Activated naive CD4-positive, alpha-beta T cell treated with anti-CD3 and anti-CD28 coated beads, Interleukin-2, amount 50 U/mL, for 24 hours (primary cell): ENCODE measurements around the gene TM7SF3.
"Not testable (repeated sequence)": the region's sequence is repeated elsewhere in the genome, so short reads cannot be mapped to it uniquely, and the experiment has no call there.

Experiments used
- H3K27ac Mint-ChIP-seq: one replicate; pipeline ENCODE4 v1.8.0; 2021; ENCODE audit warnings: mild to moderate bottlenecking, mixed read lengths
- H3K27me3 Mint-ChIP-seq: one replicate; pipeline ENCODE4 v1.8.0; 2021; ENCODE audit warnings: mixed read lengths
- H3K36me3 Mint-ChIP-seq: one replicate; pipeline ENCODE4 v1.8.0; 2021; ENCODE audit warnings: mixed read lengths
- H3K4me1 Mint-ChIP-seq: one replicate; pipeline ENCODE4 v1.8.0; 2021; ENCODE audit warnings: mixed read lengths
- H3K4me3 Mint-ChIP-seq: one replicate; pipeline ENCODE4 v1.8.0; 2021; ENCODE audit warnings: mild to moderate bottlenecking, mixed read lengths
- H3K9me3 Mint-ChIP-seq: one replicate; pipeline ENCODE4 v1.8.0; 2021; ENCODE audit warnings: mixed read lengths

The TM7SF3 gene

DNA sequence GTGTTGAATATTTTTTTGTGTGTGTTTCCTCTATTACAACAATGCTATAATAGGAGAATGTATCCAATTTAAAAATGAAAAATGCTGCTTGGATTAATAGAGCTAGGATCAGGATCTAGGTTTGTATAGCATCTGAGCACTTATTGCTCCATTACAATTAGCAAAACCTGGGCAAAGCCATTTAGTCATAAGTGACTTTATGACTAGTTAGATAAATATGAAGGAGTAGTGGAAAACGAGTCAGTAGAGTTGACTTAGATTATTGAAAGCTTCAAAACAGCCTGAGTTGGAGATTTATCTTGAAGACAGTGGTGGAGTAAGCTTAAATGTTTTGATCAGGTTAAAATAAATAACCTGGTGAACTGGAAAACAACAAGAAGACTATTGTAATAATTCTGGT, 10.9 kb upstream of the TM7SF3 start:
- peak overlapping the region; percentile 23 for H3K4me3 Mint-ChIP-seq
- peaks cover 18% of the 10 kb centered on the region for H3K36me3 Mint-ChIP-seq
- H3K27ac Mint-ChIP-seq = peak overlapping the region; percentile 52
- H3K27me3 Mint-ChIP-seq = no peaks in the 10 kb centered on the region
- H3K4me1 Mint-ChIP-seq = peaks cover 37% of the 10 kb centered on the region
- no peaks in the 10 kb centered on the region for H3K9me3 Mint-ChIP-seq

DNA sequence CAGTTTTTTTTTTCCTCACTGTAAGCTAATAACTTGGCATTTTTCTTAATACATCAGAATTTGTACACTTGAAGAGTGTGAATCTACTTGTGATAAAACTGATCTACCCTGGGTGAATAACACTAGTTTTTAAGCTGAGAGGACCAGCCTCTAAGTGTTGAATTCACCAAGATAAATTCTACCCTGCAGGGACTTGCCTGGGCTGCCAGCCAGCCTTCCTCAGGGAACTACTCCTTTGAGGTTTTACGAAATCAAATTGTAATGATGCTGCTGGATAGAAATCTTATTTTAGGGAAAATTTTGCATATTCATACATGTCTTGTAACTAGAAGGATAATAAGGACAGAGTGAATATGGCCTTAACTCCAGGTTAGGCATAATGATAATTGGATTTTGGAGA, 10.1 kb upstream of the TM7SF3 start:
- Mint-ChIP-seq H3K9me3 (no peaks in the 10 kb centered on the region), H3K27ac (no peak overlapping the region), H3K4me3 (peak overlapping the region; percentile 97), H3K27me3 (no peaks in the 10 kb centered on the region), H3K36me3 (peaks cover 13% of the 10 kb centered on the region), H3K4me1 (peaks cover 37% of the 10 kb centered on the region)

DNA sequence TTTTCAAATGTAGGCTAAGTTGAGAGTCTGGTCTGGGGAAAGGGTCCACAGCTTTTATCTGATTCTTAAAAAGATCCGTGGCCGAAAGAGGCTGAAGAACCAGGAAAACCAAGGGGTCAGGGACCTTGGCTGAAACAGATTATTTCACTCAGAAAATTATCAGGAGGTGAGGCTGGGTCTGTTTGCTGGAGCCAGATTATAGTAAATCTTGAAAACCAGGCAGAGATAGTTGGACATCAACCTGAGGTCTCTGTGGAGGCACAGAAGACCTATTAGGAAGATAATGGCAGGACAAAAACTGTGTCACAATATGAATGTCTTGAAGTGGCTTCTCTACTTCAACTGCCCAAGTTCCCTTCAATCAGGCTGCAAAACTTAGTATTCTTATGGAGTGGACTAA, 6.6 kb upstream of the TM7SF3 start:
- Mint-ChIP-seq H3K27ac (no peak overlapping the region), H3K4me1 (peaks cover 34% of the 10 kb centered on the region), H3K27me3 (no peaks in the 10 kb centered on the region), H3K36me3 (no peaks in the 10 kb centered on the region), H3K9me3 (no peaks in the 10 kb centered on the region), H3K4me3 (no peak overlapping the region)

DNA sequence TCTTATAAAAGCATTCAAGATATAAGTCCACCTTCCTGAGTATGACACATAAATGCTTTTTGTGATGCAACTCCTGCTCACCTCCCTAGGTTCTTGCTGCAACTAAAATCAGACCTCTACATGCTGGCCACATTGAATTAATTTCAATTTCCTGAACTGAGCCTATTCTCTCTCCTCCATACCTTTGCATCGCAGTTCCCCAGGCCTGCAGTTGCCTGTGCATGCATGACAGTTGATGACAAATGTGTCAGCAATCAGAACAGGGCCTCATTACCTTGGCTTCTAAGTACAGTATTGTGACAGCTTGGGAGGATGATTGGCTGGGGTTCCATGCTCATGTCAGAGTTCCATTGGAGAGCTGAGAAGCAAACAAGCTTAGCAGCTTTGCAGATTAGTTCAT, 3.9 kb upstream of the TM7SF3 start:
- no peak overlapping the region for H3K4me3 Mint-ChIP-seq
- H3K36me3 Mint-ChIP-seq = no peaks in the 10 kb centered on the region
- H3K9me3 Mint-ChIP-seq = no peaks in the 10 kb centered on the region
- H3K4me1 Mint-ChIP-seq = peaks cover 32% of the 10 kb centered on the region
- no peaks in the 10 kb centered on the region for H3K27me3 Mint-ChIP-seq
- no peak overlapping the region for H3K27ac Mint-ChIP-seq

GRCh38 chr12:27017163-27017823, 3.1 kb upstream of the TM7SF3 start:
- not testable (repeated sequence) for H3K36me3 Mint-ChIP-seq, H3K9me3 Mint-ChIP-seq, H3K27ac Mint-ChIP-seq, H3K4me3 Mint-ChIP-seq, H3K27me3 Mint-ChIP-seq
- H3K4me1 Mint-ChIP-seq = peaks cover 34% of the 10 kb centered on the region

DNA sequence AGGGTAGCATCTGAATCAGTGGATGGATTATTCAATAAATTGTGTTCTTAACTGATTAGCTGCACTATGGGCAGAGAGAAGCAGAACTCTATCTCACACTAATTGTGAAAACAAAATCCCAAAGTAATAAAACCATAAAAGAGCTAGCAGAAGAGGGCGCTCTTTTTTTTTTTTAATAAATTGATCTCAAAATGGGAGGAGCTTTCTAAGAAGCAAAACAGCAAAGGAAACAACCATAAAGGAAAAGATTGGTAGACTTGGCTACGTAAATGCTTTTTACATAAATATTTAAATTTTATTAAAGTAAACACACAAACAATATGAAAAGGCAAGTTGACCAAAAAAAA, 1.5 kb upstream of the TM7SF3 start:
- Mint-ChIP-seq H3K4me1 (peaks cover 45% of the 10 kb centered on the region), H3K4me3 (peak overlapping the region; percentile 45), H3K27me3 (no peaks in the 10 kb centered on the region), H3K27ac (peak overlapping the region; percentile 92), H3K36me3 (peaks cover 4% of the 10 kb centered on the region), H3K9me3 (no peaks in the 10 kb centered on the region)

DNA sequence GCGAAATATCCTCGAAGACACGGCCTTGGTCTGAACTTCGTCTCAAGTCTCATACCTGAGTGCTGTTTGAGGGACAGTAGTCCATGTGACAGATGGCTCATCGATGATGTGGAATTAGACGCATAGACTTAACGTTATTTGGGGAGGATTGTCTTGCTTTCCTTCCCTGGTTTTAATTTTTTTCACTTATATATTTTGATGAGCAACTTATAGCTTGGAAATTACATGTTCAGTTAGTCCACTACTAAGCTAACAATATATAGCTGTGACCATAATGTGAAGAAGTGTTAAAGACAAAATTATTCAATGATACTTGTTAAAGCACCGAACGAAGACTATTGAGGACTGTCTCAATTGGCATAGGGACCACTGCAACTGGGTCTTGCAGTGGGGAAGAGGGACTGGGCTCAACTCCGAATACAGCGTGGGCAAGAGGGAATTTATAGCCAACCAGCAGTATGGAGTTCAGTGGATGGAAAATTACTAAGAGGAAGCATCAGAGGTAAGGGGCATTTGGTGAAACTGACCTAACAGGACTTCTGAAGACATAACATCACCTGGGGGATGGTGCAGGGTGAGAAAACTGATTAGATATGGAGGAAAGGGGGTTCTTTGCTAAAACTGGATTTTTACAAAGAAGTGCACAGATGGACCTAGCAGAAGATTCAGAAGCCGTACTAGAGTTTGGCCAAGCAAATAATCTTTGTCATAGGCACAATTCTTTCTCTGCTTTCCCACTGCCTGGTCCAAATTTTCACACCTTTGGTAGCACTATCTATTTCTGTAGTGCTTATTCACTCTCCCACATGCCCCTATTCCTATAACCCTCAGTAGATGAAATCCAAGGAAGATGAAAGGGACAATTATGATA, 910 bp upstream of the TM7SF3 start:
- Mint-ChIP-seq H3K9me3 (no peaks in the 10 kb centered on the region), H3K27ac (peak overlapping the region; percentile 92), H3K4me1 (peaks cover 51% of the 10 kb centered on the region), H3K36me3 (peaks cover 5% of the 10 kb centered on the region), H3K4me3 (peak overlapping the region; percentile 94), H3K27me3 (no peaks in the 10 kb centered on the region)

GRCh38 chr12:27013611-27014084, 536 bp downstream of the TM7SF3 start:
- Mint-ChIP-seq H3K27me3 (no peaks in the 10 kb centered on the region), H3K9me3 (no peaks in the 10 kb centered on the region), H3K27ac (peak overlapping the region; percentile 87), H3K4me1 (peaks cover 54% of the 10 kb centered on the region), H3K36me3 (peaks cover 5% of the 10 kb centered on the region), H3K4me3 (peak overlapping the region; percentile 94)

- Mint-ChIP-seq H3K4me3 (peak overlapping the region; percentile 94), H3K27ac (no peak overlapping the region), H3K27me3 (no peaks in the 10 kb centered on the region), H3K9me3 (no peaks in the 10 kb centered on the region), H3K4me1 (peaks cover 60% of the 10 kb centered on the region), H3K36me3 (peaks cover 7% of the 10 kb centered on the region)
Observed at GRCh38 chr12:27012982-27013255, 1.3 kb downstream of the TM7SF3 start.

DNA sequence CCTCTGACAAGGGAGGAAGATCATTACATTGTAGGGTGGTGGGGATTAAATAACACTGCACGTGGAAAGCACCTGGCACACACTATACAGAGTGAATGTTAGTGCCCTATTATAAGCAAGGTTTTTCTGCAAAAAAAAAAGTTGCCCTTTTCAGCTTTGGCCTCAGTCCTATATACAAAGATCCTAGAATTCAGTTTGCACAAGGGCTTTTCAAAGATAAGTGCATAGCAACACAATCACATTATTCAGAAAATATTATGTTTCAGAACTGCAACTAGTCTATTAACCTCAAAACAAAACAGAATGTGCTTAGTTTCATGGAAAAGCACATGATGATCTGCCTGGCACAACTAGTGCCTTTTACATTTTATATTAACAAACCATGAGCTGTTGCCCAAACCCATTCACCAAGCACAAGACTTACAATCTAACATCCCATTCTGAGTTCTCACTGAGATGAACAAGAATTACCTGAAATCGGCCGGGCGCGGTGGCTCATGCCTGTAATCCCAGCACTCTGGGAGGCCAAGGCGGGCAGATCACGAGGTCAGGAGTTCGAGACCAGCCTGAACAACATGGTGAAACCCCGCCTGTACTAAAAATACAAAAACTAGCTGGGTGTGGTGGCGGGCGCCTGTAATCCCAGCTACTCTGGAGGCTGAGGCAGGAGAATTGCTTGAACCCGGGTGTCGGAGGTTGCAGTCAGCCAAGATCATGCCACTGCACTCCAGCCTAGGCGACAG, 1.8 kb downstream of the TM7SF3 start:
- Mint-ChIP-seq H3K27me3 (no peaks in the 10 kb centered on the region), H3K4me3 (peak overlapping the region; percentile 94), H3K36me3 (peaks cover 7% of the 10 kb centered on the region), H3K27ac (no peak overlapping the region), H3K4me1 (peaks cover 60% of the 10 kb centered on the region), H3K9me3 (no peaks in the 10 kb centered on the region)

DNA sequence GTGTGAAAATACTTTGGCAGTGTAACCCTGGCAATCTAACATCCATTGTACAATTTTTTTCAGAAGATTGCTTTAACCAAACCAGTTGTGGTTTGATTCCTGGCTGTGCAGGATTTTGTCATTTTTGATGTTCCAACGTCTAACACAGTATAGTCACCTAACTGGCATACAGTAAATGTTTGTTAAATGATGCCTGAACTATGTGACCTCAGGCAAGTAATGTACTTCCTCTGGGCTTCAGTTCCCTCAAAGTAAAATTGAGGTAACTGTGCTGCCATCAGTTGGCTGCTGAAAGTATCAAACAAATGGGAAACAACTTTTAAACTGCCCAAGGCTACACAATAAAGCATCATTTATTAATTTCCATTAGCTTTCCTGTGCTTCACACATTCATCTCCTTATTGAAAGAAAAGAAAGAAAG, 4.3 kb downstream of the TM7SF3 start:
- Mint-ChIP-seq H3K4me1 (peaks cover 57% of the 10 kb centered on the region), H3K27ac (peak overlapping the region; percentile 4), H3K36me3 (peaks cover 7% of the 10 kb centered on the region), H3K27me3 (no peaks in the 10 kb centered on the region), H3K4me3 (no peak overlapping the region), H3K9me3 (no peaks in the 10 kb centered on the region)

- H3K9me3 Mint-ChIP-seq = no peaks in the 10 kb centered on the region
- H3K4me1 Mint-ChIP-seq = peaks cover 47% of the 10 kb centered on the region
- H3K27me3 Mint-ChIP-seq = no peaks in the 10 kb centered on the region
- H3K4me3 Mint-ChIP-seq = no peak overlapping the region
- H3K27ac Mint-ChIP-seq = no peak overlapping the region
- H3K36me3 Mint-ChIP-seq = peaks cover 7% of the 10 kb centered on the region
Observed at GRCh38 chr12:27008081-27008480, 6.1 kb downstream of the TM7SF3 start.

DNA sequence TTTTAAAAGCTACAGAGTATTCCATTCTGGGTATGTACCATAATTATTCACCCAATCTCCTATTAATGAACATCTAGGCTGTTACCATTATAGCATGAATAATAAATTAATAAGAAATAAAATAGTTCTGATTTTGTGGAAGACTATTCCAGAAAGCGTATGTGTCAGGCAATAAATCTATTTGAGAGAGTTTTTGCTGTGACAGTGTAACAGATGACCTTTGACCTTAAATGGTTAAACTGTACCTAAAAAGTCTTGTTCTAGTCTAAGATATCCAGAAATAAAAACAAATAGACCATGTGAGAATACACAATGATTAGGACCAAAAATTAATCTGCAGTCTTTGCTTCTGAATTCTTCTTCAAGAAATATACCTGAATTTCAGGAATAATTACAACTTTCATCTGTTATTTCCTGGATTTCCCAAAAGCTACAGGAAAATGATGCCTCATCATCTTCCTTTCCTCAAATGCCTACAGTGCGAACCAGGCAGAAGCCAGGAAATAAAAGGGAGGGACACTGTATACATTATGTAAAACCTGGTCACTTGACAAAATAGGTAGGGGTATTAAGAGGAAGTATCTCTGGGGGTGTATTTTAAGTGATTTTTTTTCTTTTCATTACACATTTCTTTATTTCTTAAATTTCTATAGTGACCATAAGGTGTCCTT, 7.3 kb downstream of the TM7SF3 start:
- Mint-ChIP-seq H3K27ac (no peak overlapping the region), H3K4me1 (peaks cover 38% of the 10 kb centered on the region), H3K36me3 (peaks cover 7% of the 10 kb centered on the region), H3K27me3 (no peaks in the 10 kb centered on the region), H3K9me3 (no peaks in the 10 kb centered on the region), H3K4me3 (no peak overlapping the region)

DNA sequence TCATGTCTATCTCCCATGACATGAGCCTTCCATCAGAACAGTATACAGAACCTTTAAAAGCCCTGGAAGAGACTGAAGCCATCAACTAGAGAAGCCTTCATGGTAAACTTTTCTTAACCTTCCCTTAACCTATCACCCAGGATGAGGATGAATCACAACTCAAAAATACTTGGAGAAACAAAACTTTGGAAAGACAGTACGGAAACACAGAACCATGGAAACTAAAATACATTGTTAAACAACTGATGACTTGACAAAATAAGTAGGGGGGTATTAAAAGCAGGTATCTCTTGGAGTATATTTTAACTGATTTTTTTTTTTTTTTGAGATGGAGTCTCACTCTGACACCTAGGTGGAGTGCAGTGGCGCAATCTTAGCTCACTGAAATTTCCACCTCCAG, 8.7 kb downstream of the TM7SF3 start:
- Mint-ChIP-seq H3K4me3 (no peak overlapping the region), H3K9me3 (no peaks in the 10 kb centered on the region), H3K4me1 (peaks cover 25% of the 10 kb centered on the region), H3K27me3 (no peaks in the 10 kb centered on the region), H3K36me3 (peaks cover 7% of the 10 kb centered on the region), H3K27ac (no peak overlapping the region)

DNA sequence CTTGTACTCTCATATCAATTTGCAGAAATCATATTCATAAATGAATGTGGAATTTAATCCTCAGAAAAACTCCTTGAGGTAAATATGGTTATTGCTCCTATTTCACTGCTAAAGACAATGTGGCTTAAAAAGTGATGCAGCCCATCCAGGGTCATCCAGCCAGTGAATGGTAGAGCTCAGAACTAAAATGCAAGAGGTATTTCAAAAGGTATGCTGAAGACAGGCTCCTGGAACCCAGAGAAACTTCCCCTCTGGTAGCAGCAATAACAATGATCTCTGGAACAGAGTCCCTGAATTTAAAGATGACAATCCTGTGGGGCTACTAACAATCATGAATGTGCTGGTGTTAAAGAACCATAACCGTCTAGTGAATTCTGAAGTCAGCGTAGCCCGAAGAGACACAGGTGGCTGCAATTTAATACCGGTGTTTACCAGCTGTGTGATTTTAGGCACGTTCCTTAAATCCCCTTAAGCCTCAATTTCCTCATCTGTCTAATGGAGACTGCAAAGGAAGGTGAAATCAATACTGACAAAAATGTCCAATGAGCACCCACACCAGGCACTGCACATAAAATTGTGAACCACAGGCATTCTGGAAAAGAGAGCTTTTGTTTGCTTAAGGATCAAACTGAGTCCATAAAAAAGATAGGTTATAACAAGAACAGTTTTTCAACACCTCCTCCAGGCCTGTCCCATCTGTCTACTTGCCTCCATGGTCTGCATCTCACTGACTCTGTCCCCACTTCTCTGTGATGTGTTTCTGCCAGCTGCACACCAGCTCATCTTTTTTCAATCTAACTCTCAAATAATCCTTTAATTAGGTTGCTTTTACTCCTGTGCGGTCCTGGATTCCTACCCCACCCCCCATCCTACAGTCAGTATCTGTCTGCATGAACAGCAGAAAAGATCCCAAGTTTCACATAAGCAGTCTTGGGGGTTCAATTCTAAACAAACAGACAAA, 10.5 kb downstream of the TM7SF3 start:
- Mint-ChIP-seq H3K4me1 (peaks cover 19% of the 10 kb centered on the region), H3K36me3 (peaks cover 11% of the 10 kb centered on the region), H3K4me3 (no peak overlapping the region), H3K27me3 (no peaks in the 10 kb centered on the region), H3K27ac (no peak overlapping the region), H3K9me3 (no peaks in the 10 kb centered on the region)
